Hematopoietic multipotent progenitor cell treated with erythropoietin and hydrocortisone succinate and interleukin-3 and kit ligand, for 4 days (in vitro differentiated cells): Measurements from ENCODE around the gene ESRRG.
"Not testable (repeated sequence)": the region's sequence is repeated elsewhere in the genome, so short reads cannot be mapped to it uniquely, and the experiment has no call there.

Experiments used
- DNase-seq: peaks from one replicate; pipeline ENCODE4 v3.0.0-alpha.2; 2015

The ESRRG gene

GRCh38 chr1:216723274-216723780 lies at the start of gene ESRRG:
ESRRG (minus strand) TSS chr1:216723429; CDS start chr1:216723299, 130 bp downstream.
- no peak for DNase-seq

GRCh38 chr1:216771922-216772321 lies 48.7 kb upstream of the ESRRG start:
- DNase-seq = no peak

DNA sequence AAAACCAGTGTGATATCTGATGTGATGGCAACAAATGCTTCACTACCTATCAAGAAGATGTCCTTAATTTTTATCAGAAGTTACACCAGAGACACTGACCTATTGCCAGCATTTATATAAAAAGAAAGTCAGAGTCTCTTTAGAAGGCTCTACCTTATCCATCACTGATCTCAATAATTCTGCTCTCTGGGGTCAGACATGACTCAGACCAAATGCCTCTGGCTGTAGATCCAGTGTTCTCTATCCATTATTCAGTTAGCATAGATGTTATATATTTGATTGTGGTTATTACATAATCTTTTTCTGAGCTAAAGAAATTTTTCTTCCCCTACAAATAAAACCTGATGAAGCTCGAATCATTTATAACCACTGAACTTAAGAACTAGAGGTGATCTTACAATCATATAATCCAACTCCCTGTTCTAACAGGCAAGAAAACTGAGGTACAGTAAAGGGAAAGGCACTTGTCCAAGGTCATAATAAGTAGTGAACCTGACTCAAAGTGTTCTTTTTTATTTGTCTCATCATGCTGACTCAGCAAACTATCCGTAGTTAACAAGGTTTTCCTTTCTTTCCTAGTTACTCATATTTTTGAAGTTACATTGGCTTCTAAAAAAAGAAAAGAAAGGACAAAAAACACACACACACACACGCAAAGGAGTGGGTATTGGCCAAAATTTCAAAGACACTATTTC lies 43.6 kb upstream of the ESRRG start:
- no peak for DNase-seq

GRCh38 chr1:216765346-216766300 lies 42.4 kb upstream of the ESRRG start:
- no peak for DNase-seq

- DNase-seq = no peak
Measured at GRCh38 chr1:216758161-216758560, 34.9 kb upstream of the ESRRG start.

- no peak for DNase-seq
Measured at GRCh38 chr1:216757110-216757509, 33.9 kb upstream of the ESRRG start.

DNA sequence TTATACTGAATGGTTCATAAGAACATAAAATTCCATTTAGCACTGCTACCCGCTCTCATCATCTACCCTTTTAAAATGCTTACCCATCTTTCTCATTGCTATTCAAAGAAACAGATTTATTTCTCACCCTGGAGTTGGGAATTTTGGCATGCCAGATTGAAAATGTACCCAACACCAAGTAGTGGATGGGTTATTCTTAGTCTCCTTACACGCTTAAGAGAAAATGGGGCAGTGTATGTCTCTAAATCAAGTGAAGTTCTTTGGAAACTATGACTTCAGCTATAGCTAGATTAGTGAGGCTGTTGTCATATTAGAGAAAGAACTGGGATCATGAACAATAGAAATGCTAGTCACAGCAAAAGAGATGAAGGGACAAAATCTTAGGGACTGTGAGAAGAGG lies 27.7 kb upstream of the ESRRG start:
- no peak for DNase-seq

- peak; percentile 56 for DNase-seq
Measured at GRCh38 chr1:216750031-216750627, 26.9 kb upstream of the ESRRG start.

GRCh38 chr1:216749232-216749631 lies 26.0 kb upstream of the ESRRG start:
- no peak for DNase-seq

DNA sequence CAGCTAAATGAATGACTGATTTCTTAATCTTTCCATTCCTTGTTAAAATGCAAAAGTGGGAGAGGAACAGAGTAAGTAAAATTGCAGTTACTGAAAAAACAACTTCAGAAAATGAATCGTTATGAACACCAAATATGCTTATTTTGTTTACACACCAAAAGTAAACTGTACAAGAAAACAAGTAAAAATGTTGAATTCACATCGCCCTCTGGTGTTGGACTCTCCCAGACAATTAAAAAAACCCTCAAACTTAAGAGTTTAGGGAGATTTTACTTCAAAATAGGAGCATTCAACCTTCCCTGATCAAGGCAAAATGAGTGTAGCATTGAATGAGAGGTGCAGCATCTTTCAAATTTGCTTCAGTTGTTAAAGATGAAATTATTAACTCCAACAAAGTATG lies 19.4 kb upstream of the ESRRG start:
- DNase-seq = peak; percentile 15

- DNase-seq = no peak
Measured at GRCh38 chr1:216740331-216740730, 17.1 kb upstream of the ESRRG start.

DNA sequence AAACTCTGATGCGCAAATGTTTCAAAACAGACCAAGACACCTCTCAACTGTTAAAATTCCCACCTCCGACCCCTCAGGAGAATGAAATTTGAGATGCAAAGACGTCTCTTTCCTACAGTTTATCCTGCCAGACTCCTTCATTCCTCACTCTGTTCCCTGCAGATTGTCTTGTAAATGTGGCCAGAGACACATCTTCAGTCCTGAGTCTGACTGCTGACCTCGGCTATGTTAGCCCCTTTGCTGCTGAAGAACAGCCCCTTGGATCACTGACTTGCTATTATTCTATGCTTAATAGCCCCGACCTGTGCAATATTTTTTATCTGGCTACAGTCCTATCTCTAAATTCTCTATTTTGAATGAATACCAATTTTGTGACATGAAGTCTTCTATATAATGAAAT lies 16.6 kb upstream of the ESRRG start:
- DNase-seq = no peak

DNA sequence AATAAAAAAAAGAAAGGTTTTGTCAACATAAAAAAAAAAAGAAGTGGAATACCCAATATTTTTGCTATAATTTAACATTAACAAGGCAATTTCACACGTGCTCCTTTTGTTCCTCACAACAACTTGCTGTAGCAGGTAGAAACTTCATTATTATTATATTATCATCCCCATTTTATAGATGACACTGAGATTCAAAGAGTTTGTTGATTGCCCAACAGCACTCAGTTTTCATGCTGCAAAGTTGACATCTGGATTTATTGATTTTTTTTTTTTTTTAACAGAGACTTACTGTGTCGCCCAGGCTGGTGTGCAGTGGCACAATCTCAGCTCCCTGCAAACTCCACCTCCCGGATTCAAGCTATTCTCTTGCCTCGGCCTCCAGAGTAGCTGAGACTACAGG lies 8.9 kb upstream of the ESRRG start:
- no peak for DNase-seq

DNA sequence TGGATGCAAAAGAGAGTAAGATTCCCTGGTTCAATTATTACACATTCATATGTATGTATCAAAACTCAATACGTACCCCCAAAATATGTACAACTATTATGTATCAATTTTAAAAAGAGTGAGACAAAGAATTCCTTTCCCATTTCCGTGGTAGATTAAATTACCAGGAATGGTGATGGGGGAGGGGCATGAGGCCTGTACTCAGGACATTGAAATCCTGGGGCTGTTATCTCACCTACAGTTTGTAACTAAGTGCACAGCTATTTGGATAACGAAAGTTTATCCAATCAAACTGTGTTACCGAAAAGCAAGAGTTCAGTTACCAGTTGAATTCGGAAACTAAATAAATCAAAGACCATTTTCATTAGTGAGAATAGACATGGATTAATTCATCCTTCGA lies 8.3 kb upstream of the ESRRG start:
- DNase-seq = no peak

GRCh38 chr1:216726435-216726834 lies 3.2 kb upstream of the ESRRG start:
- DNase-seq = no peak

GRCh38 chr1:216722821-216723220 lies 408 bp downstream of the ESRRG start:
- DNase-seq = no peak

GRCh38 chr1:216721863-216722262 lies 1.4 kb downstream of the ESRRG start:
- no peak for DNase-seq

GRCh38 chr1:216721062-216721461 lies 2.2 kb downstream of the ESRRG start:
- no peak for DNase-seq

GRCh38 chr1:216711712-216712111 lies 11.5 kb downstream of the ESRRG start:
- DNase-seq = no peak

DNA sequence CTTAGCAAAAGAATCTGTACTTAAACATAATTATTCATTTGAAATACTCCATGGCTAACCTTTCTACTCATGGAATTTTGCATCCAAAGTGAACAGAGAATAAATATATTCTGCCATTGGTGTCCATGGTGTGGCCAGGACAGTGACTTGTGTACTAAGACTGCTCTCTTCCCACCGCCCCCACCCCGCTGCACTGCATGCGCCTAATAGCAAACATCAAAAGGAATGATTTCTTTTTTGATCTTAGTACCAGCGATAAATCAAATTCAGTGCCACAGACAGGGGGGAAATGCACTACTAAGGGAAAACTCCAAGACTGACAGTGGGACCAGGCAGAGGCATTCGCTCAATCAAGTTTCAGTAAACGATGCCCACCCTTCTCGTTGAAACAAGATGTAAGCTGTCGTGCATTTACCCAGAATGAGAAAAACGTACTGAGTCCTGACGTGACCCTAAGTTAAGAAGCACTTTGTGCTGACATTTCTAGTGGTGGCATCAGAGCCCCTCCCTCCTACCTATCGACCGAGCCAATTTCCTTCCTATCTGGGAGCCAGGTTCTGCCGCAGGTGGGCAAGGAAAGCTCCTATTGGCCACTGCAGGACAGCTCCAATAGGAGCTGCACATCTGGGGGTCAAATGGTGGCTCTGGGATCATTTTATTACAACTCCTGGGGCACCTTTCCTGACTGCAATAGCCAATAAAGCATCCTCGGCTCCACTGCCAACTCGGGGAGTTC lies 12.5 kb downstream of the ESRRG start:
- no peak for DNase-seq

GRCh38 chr1:216710055-216710454 lies 13.2 kb downstream of the ESRRG start:
- no peak for DNase-seq

GRCh38 chr1:216705676-216706075 lies 17.6 kb downstream of the ESRRG start:
- no peak for DNase-seq

DNA sequence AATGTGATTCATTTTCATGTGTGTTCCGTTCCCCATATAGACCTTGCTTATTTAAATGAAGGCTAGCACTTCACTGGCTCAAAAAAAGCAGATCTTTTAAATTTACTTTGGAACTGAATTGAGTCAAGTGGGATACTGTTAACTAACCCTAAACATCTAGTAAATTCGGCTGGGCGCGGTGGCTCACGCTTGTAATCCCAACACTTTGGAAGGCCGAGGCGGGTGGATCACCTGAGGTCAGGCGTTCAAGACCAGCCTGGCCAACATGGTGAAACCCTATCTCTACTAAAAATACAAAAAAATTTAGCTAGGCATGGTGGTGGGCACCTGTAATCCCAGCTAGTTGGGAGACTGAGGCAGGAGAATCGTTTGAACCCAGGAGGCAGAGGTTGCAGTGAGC lies 19.2 kb downstream of the ESRRG start:
- not testable (repeated sequence) for DNase-seq
